Non-pigmented ciliary epithelial cell (primary cell): ENCODE data around the gene CTBP1.

ENCODE experiments used
- DNase-seq: peaks from one replicate; pipeline ENCODE4 v3.0.0-alpha.2; 2010; ENCODE audit warnings: low read depth

Gene CTBP1

DNA sequence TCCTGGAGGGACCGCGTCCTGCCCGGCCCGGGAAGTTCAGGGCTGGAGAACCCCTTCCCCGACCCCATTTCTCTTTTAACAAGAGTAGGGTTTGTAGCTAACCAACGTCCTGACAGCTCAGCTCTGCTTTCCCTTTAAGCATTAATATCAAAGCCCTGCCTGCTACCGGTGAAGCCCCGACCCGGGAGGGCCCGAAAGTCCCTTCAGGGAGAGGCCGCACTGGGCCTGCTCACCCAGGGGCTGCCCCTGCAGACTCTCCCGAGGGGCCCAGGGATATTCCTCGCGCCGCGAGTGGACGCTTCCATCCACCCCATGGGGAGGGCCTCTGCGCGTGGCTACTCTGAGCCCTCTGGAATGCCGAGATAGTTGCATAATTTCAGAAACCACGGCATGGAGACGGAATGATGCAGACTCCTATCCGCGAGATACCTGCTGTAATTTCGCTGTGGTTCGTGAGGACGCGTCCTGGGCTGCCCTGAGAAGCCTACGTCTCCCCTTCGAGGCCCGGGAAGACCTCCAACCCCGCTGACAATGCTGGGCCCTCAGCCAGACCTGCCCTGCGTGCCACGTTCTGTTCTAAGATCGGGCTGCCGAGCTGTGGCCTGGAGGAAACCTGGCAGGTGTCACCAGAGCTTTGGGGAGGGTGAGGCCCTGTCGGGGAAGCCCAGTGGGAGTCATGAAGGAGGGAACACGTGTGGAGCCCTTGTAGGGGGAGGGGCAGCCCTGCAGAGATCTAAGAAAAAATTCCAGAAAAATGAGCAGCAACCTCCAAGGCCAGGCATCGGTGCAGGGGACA is 999 bp upstream of the CTBP1 start:
- no peak for DNase-seq

DNA sequence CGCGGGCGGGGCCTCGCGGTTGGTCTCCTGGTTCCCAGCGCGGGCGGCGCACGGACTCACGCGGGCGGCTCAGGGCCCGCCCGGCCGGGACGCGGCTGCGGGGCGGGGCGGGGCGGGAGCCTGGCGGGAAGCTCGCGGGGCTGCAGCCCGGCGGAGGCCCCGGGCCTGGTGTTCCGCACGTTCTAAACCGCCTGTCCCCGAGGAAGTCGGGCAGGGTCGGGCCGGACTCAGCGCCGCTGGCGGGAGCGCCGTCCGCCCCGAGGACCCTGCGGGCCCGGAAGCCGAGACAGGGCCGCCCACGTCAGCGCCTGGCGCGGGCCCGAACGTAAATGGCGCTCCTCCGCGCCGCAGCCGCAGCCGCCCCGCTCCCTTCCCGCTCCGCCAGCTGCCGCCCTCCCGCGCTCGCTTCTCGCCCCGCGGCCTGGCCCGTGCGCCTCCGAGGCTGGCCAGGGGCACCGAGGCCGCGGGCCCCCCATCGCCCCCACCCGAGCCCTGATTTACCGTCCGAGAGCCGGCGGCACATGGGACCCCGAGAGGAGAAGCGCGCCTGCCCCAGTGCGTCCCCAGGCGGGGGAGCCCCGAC is 309 bp upstream of the CTBP1 start:
- peak; percentile 17 for DNase-seq

DNA sequence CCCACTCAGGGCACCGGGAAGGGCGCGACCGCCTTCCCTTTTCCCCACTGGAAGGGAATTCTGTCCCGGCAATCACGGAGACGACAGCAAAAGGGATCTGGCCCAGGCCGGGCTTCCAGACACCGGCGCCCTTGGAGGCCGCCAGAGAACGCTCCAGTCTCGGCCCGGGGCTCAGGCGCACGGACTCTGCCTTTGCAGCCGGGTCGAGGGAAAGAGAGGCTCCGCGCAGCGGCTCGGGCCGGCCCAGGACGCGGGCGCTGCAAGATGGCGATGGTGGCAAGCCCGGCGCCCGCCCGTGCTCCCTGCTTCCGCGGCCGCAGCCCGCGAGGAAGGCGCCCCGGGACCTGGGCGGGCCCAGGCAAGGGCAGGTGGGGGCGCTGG is 1.1 kb downstream of the CTBP1 start:
- DNase-seq, result no peak

DNA sequence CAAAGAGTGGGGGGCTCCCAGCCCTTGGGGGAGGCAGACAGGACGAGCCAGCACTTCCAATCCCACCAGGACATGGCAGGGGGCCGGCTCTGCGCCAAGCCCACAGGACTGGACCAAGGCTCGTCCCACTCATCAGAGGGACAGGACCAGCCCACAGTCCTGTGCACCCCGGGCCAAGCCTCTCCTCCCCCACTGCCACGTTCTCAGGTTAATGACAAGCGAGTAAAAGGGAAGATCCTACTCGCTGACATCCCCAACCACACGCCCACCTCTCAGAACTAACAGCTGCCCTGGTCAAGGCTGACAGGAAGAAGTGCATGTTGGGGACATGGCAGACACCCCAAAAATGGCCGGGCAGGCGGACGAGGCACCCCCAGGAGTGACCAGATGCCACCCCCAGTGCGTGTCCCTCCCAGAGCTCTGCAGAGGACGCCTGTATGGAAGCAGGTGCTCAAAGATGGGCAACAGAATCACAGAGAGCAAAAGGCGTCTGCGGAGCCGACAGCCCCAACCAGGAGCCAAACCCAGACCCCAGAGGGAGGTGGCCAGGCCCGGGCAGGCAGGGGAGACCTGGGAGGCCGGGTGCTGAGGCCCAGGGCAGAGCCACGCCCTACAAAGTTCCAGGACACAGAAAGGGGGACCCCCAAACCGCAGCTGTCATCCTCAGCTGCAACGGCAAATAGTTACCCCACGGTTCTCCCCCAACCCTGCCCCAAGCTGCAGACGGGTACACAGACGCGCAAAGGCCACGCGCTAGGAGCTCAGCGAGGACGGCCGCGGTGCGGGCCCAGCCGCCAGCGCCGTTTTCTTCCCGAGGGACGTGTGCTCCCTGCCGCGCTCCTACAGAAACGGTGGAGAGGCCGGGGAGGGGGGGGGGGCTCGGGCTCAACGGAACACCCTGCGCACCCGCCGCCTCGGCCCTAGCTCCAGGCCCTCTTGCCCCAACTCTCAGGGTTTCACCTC is 1.7 kb downstream of the CTBP1 start:
- DNase-seq, result no peak

DNA sequence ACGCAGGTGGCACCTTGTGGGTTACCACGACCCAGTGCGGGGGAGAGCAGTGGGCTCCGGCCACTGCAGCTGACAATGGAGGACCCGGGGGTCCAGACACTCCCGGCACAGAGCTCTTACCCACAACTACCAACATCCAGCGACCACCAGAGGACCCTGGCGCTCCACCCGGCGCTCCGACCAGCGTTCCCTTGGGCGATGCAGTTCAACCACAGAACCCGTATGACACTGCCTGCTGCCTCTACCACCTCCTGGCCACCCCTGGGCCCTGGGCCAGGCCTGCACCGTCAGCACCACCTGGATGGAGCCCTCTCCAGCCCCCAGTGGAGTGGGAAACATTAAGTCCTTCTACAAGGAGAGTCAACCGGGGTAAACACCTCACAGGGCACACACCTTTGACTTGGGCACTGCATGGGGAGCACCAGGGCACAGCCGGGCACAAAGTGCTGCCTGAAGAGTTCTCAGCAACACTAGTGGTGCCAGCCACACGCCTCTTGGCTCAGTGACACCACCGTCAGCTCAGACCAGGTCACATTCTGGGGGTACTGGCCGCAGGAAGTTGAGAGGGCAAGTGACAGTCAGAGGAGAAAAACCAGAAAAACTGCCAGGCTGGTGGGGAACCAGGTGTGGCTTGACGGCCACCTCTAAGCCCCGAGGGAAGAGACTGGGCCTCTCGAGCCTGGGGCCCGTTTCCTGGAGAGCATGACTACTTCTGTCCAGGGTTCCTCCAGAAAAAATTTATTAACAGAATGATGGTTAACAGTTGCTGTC is 2.6 kb downstream of the CTBP1 start:
- DNase-seq, result no peak

DNA sequence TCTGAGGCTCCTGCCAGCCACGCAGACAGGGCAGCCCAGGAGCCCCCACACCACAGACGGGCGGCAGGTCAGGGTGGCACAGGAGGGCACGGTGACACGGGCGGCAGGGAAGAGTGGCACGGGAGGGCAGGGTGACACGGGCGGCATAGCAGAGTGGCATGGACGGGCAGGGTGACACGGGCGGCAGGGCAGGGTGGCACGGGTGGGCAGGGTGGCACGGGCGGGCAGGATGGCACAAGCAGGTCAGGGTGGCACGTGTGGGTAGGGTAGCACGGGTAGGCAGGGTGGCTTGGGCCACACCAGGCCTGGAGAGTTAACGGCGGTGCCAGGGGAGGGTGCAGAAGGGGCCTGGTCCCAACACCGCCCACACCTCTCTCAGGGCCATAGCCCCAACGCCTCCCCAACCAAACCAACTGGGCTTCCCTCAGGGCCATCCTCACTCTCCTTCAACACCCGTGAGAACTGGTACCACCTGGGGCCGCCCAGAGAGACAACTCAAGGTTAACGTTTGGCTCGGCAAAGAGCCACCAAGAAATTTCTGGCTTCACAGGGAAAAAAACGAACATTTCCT is 3.4 kb downstream of the CTBP1 start:
- DNase-seq, result no peak

DNA sequence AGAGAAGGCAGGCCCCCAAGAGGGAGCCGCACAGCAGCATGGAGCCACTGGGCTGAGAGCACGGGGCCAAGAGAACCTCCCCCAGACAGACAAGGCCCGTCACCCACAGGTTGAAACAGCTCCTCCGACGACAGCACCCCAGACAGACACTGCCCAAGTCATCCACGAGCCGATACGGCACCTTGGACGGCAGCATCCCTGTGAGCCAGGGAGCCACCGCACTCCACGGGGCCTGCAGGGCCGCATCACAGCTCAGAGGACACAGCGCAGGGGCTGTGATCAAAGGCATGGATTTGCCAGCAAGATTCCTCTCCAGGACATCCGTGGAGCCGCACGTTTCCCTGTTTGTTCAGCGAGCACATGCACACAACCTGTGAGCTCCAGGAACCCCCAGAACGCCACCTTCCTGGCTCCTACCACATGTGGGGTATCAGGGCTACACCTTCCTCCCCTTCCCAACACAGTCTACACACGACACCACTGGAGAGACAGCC is 3.9 kb downstream of the CTBP1 start:
- no peak for DNase-seq

DNA sequence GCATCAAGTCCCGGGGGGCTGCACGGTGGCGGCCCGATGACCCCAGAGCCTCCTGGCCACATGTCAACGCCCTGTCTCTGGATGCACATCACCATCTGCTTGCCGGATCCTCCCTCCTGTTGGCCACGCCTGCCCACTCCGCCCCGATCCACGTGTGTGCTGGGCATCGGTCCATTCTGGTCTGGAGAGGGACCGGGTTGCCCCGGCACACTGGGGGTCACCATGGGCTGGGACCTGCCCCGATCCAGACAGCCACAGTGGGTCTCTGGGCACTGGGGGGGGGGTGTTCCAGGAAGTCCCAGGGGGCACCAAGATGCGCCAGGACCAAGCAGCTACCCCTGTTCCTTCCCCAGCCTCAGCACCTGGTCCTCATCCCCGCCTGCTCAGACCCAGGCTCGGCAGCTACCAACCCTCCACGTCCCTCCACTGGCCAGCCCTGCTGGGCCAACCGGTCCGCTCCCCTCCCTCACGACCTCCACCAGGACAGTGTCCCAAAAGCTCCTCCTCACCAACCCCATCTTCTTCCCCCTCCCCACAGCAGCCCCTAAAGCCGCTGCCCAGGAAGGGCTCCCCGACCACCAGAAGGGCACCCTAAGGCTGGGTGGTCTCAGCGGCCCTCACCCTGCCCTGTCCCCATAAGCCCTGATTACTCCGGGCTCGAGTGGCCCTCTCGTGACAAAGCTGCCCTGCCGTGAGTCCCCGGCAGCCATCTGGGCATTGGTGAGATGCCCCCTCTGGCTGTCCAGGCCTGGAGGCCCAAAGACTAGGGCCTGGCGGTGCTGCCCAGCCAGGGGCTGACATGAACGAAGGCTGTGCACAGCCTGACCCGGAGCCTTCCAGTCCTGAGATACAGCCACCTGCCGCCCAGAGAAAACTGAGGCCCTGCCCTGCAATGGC is 4.6 kb downstream of the CTBP1 start:
- DNase-seq, result no peak

DNA sequence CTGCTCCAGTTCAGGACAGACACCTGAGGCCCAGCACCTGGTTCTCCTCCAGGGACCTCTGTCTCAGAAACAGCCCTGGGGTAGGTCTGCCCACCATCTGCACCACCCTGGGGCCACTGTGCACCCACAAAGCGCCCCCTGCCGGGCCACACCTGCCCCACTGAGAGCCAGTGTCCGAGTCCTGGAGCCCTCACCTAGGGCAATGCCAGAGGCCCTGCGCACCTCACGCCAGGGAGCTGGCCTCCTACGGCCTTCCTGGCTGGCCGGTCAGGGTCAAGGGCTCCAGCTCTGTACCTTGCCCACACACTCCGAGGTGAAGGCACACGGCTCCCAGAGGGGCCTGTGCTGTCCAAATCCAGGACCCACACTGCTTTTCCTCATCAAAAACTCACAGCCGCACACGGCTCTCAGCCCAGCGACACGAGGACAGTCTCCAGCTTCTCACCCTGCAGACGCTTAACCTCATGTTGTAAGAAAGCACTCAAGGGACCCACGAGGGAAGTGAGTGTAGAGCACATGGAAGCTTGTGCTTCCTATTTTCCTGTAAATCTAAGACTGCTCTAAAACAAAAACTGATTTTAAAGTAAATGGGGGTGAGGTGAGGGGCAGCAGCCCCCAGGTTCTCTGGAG is 5.4 kb downstream of the CTBP1 start:
- no peak for DNase-seq

DNA sequence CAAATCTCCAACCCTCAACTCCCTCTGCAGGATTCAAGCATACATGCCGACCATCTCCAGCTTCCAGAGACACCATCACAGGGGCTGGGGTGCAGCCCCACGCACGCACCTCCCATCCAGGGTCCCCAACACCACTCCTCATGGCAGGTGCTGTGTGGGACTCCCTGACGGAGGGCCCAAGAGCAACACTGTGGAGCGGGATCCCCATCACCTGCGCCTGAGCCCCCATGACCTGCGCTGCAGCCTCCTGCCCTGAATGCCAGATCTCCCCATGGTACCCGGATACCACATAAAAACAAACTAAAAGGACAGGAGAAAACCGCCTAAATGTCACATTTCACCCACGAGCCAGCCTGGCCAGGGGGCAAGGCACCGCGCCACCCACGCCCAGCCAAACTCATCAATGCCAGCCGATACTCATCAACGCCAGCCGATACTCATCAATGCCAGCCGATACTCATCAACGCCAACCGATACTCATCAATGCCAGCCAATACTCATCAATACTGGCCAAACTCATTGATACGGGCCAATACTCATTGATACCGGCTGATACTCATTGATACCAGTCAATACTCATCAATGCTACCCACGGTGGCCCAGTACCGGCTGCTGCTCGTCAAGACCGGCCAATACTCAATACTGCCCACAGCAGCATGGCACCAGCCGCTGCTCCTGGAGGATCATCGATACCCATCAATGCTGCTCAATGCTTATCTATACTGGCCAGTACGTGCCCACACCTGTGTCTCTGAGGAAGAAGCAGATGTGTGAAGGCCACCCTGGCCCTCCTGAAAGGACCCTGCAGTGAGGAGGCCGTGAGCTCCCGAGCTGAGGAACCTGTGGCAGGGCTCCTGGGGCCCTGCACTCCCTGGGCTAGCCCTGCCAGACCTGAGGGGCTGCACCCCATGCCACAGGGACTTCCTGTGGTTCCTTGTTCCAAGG is 6.2 kb downstream of the CTBP1 start:
- DNase-seq, result no peak

DNA sequence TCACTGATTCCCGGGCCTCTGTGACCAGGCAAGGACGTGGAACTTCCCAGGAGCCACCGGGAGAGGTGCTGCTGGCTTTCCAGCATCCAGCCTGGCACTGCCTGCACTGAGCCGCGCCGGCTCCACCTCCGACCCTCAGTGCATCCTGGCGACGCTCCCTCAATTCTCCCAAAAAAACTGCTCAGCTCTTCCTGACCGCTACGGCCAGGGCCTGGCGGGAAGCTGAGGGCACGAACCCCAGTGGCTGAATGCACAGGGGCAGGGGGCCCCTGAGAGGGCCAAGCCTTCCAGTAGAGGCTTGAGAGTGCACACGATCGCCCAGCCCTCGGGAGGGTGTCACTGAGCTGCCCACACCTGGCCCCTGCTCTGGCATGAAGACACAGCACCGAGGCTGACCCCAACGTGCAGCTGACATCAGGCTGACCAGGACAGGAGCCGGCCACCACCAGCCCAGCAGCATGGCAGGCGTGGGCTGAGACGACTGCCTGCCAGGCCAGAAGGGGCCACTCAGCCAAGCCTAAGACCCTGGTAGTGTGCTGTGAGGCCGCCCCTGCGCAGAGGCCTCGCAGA is 6.9 kb downstream of the CTBP1 start:
- no peak for DNase-seq

DNA sequence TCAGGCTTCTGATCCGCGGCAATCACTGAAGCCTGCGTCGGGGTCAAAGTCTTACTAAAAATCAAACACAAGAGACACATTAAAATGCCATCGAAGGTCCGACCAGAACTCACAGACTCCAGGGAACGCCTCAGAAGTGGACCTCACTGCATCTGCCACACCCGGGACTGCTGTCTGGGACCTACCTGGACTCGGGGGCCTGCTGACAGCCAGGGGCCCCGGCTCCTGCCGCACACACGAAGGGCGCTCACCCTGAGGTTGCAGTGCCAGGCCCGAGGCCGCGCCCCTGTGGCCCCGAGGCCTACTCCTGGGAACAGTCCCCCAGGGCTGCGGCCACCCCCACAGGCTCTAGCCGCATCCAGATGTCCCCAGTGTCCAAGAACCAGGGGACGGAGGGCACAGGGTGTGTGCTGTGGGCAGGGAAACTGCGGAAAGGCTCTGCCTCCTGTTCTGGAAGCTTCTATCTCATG is 7.4 kb downstream of the CTBP1 start:
- no peak for DNase-seq

DNA sequence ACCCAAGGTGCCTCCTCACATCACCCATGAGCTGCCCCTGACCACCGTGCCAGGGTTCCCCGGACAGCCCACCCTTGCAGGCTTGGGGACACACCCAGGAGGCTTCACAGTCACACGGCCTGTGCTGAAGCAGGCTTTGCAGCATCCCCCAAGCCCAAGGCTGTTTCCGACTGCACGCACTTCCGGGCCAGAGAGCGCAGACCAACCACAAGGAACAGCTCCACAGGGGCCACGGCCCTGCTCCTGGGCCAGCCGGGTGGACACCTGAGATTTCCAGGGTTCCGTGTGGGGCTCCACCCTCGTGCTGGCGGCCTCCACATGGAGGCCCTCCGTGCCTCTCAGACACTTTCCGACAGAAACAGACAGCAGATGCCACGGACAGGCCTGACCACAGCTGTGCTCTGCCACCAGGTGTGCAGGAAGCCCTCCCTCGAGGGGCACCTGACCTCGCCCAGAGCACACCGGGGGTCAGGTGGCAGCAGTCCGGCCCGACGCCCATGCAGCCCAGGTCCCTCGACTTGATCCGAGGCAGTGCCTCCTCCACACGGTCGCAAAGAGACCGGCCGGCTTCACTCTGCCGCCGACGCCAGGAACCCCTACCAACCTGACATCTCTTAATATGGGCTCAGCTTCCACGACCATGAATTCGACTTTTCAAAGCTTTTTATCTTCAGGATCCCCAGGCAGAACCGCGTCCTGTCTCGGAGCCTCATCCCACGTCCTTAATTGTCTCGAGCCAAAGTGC is 8.0 kb downstream of the CTBP1 start:
- DNase-seq, result no peak

DNA sequence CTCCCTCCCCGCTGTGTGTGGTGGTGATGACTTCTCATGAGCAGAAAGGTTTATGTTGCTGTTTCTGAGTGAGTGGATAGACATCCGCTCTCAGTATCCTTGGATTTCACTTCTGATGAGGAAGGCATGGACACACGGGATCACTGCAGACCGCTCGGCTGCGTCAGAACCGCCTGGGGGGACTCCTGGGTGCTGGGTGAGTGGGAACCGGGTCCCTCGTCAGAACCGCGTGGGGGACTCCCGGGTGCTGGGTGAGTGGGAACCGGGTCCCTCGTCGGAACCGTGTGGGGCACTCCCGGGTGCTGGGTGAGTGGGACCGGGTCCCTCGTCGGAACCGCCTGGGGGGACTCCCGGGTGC is 9.0 kb downstream of the CTBP1 start:
- no peak for DNase-seq

DNA sequence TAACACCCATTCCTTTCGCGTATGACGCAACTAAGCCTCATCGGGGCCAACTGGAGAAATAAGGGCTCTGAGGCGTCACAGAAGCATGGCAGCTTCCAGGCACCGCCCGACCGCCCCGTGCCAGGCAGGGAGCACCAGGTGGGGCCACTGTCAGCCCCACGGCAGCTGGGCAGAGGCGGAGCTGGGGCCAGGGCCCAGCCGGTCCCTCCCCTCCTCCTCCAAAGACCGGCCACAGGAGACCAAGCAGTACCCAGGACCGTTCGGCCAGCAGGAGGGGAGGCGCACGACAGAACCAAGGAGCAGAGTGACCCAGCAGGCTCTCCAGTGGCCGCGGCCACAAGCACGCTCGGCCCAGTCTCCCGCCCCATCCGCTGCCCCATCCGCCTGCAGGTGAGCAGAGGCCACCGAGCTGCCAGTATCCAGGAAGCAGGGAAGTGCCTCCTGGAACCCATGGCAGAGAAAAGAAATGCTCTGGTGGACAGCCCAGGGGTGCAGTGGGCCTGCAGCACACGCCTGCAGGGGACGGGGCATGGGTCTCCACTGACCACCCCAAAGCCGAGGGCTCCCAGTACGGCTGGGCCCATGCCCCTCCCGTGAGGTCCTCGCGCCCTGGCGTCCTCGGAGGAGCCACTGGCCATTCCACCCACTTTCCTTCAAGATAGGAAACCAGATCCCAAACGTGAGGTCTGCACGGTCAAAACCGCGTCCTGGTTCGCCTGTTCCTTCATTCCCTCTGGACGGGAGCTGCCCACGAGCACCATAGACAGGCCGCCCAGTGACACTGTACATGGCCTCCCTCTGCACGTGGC is 9.6 kb downstream of the CTBP1 start:
- no peak for DNase-seq

DNA sequence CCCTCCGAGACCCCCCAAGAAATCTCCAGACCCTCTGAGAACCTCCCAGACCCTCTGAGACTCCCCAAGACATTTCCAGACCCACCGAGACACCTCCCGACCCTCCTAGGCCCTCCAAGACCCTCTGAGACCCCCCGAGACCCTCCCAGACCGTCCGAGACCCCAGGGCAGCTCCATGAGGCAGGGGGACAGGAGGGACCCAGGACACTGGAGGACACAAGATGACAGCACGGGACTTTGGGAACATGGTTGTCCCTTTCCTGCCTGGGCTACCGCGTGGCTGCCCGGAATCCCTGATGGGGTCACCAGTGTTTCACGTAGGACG is 10.3 kb downstream of the CTBP1 start:
- DNase-seq, result no peak
